ENCODE results near the gene PQBP1. TPM values are rescaled to one million over a fixed set of nuclear protein-coding genes. Genes with fewer than 3 reads are reported as not detected.

Gene PQBP1
- total RNA-seq, 1 experiment from 2014 or later: 133 TPM

GRCh38 chrX:48934581-48935300 is 37.0 kb downstream of the PQBP1 start:
- no peak for DNase-seq (ENCODE audit: low spot score)
- ChIA-PET POLR2A (ENCODE audit: low non-redundant PET) (no interaction called here), CTCF (no interaction called here)
- Histone ChIP-seq H3K36me3 (ENCODE audit: insufficient read depth, low read length, poor library complexity, severe bottlenecking) (peaks cover 17% of the 10 kb centered on the region), H3K27me3 (replicated peaks; ENCODE audit: insufficient read depth, low read depth, low read length, poor library complexity) (no peaks in the 10 kb centered on the region), H3K9me3 (ENCODE audit: low read depth, low read length, poor library complexity, severe bottlenecking) (no peaks in the 10 kb centered on the region), H3K27ac (ENCODE audit: low read depth, low read length, poor library complexity, severe bottlenecking) (no peak overlapping the region), H3K4me3 (ENCODE audit: low read depth, low read length, poor library complexity, severe bottlenecking) (no peak overlapping the region), H3K4me1 (ENCODE audit: insufficient read depth, low read length, poor library complexity, severe bottlenecking) (no peaks in the 10 kb centered on the region)
- intact Hi-C loops (cut with micrococcal nuclease; ENCODE audit: unreplicated experiment): no loop called here
- TF ChIP-seq CTCF (conservative IDR thresholded peaks at IDR 0.05; ENCODE audit: low read depth, low read length) (no peak), EZH2 (IDR thresholded peaks at IDR 0.05; ENCODE audit: borderline replicate concordance, low read depth, low read length, poor library complexity, severe bottlenecking) (no peak)
- BruUV-seq (replicated peaks): no TSS peak

- no TSS peak for BruUV-seq (replicated peaks)
- POLR2A ChIA-PET (ENCODE audit: low non-redundant PET): no interaction called here
These were observed 37.6 kb downstream of the PQBP1 start for GRCh38 chrX:48935301-48935670.

GRCh38 chrX:48936429-48937053 is 38.8 kb downstream of the PQBP1 start:
- ChIA-PET CTCF (no interaction called here), POLR2A (ENCODE audit: low non-redundant PET) (no interaction called here)
- Histone ChIP-seq H3K27me3 (replicated peaks; ENCODE audit: insufficient read depth, low read depth, low read length, poor library complexity) (no peaks in the 10 kb centered on the region), H3K4me1 (ENCODE audit: insufficient read depth, low read length, poor library complexity, severe bottlenecking) (no peaks in the 10 kb centered on the region), H3K9me3 (ENCODE audit: low read depth, low read length, poor library complexity, severe bottlenecking) (no peaks in the 10 kb centered on the region), H3K4me3 (ENCODE audit: low read depth, low read length, poor library complexity, severe bottlenecking) (no peak overlapping the region), H3K27ac (ENCODE audit: low read depth, low read length, poor library complexity, severe bottlenecking) (no peak overlapping the region), H3K36me3 (ENCODE audit: insufficient read depth, low read length, poor library complexity, severe bottlenecking) (peaks cover 17% of the 10 kb centered on the region)
- no TSS peak for BruUV-seq (replicated peaks)
- intact Hi-C loops (cut with micrococcal nuclease; ENCODE audit: unreplicated experiment): no loop called here
- DNase-seq (ENCODE audit: low spot score): no peak
- TF ChIP-seq EZH2 (IDR thresholded peaks at IDR 0.05; ENCODE audit: borderline replicate concordance, low read depth, low read length, poor library complexity, severe bottlenecking): no peak
- no peak for TF ChIP-seq CTCF (conservative IDR thresholded peaks at IDR 0.05; ENCODE audit: low read depth, low read length)

More at GRCh38 chrX:48935301-48935670, 37.6 kb downstream of the PQBP1 start:
- H3K27me3 ChIP-seq (replicated peaks; ENCODE audit: insufficient read depth, low read depth, low read length, poor library complexity): no peaks in the 10 kb centered on the region
- TF ChIP-seq EZH2 (IDR thresholded peaks at IDR 0.05; ENCODE audit: borderline replicate concordance, low read depth, low read length, poor library complexity, severe bottlenecking) (no peak), CTCF (conservative IDR thresholded peaks at IDR 0.05; ENCODE audit: low read depth, low read length) (no peak)
- H3K4me1 ChIP-seq (ENCODE audit: insufficient read depth, low read length, poor library complexity, severe bottlenecking): no peaks in the 10 kb centered on the region
- no peak overlapping the region for H3K4me3 ChIP-seq (ENCODE audit: low read depth, low read length, poor library complexity, severe bottlenecking)
- DNase-seq (ENCODE audit: low spot score): no peak
- intact Hi-C loops (cut with micrococcal nuclease; ENCODE audit: unreplicated experiment): no loop called here
- peaks cover 17% of the 10 kb centered on the region for H3K36me3 ChIP-seq (ENCODE audit: insufficient read depth, low read length, poor library complexity, severe bottlenecking)
- no peak overlapping the region for H3K27ac ChIP-seq (ENCODE audit: low read depth, low read length, poor library complexity, severe bottlenecking)
- CTCF ChIA-PET: no interaction called here
- no peaks in the 10 kb centered on the region for H3K9me3 ChIP-seq (ENCODE audit: low read depth, low read length, poor library complexity, severe bottlenecking)
